ENCODE results near the gene CLEC16A.

Gene CLEC16A

GRCh38 chr16:11151885-11152629 is 207.7 kb downstream of the CLEC16A start:
- H3K4me1 Mint-ChIP-seq = peaks cover 26% of the 10 kb centered on the region
- ATAC-seq (no peak), DNase-seq (no peak)
- no peaks in the 10 kb centered on the region for H3K27me3 Mint-ChIP-seq
- H3K27ac Mint-ChIP-seq = no peak overlapping the region
- H3K9me3 Mint-ChIP-seq = no peaks in the 10 kb centered on the region
- peaks cover 12% of the 10 kb centered on the region for H3K36me3 Mint-ChIP-seq (ENCODE audit: low read depth)
- H3K4me3 Mint-ChIP-seq = no peak overlapping the region

GRCh38 chr16:11152677-11153331 is 208.4 kb downstream of the CLEC16A start:
- DNase-seq = no peak
- peaks cover 33% of the 10 kb centered on the region for H3K4me1 Mint-ChIP-seq

GRCh38 chr16:11155284-11155806 is 211.0 kb downstream of the CLEC16A start:
- peaks cover 46% of the 10 kb centered on the region for H3K4me1 Mint-ChIP-seq
- no peaks in the 10 kb centered on the region for H3K9me3 Mint-ChIP-seq
- ATAC-seq (peak; percentile 95), DNase-seq (no peak)
- H3K4me3 Mint-ChIP-seq = no peak overlapping the region
- H3K27ac Mint-ChIP-seq = peak overlapping the region; percentile 65
- H3K36me3 Mint-ChIP-seq (ENCODE audit: low read depth) = peaks cover 14% of the 10 kb centered on the region
- H3K27me3 Mint-ChIP-seq = no peaks in the 10 kb centered on the region

More at GRCh38 chr16:11152677-11153331, 208.4 kb downstream of the CLEC16A start:
- Mint-ChIP-seq H3K27ac (no peak overlapping the region), H3K9me3 (no peaks in the 10 kb centered on the region), H3K36me3 (ENCODE audit: low read depth) (peaks cover 12% of the 10 kb centered on the region), H3K27me3 (no peaks in the 10 kb centered on the region), H3K4me3 (no peak overlapping the region)
- ATAC-seq = no peak

- Mint-ChIP-seq H3K4me3 (no peak overlapping the region), H3K9me3 (no peaks in the 10 kb centered on the region), H3K27me3 (no peaks in the 10 kb centered on the region), H3K36me3 (ENCODE audit: low read depth) (peaks cover 11% of the 10 kb centered on the region), H3K4me1 (peaks cover 56% of the 10 kb centered on the region), H3K27ac (no peak overlapping the region)
- ATAC-seq (no peak), DNase-seq (no peak)
These were observed 212.0 kb downstream of the CLEC16A start for GRCh38 chr16:11156401-11156800.

GRCh38 chr16:11157143-11157542 is 212.8 kb downstream of the CLEC16A start:
- ATAC-seq (no peak), DNase-seq (no peak)
- Mint-ChIP-seq H3K27ac (peak overlapping the region; percentile 59), H3K9me3 (no peaks in the 10 kb centered on the region), H3K4me1 (peaks cover 64% of the 10 kb centered on the region), H3K36me3 (ENCODE audit: low read depth) (peaks cover 11% of the 10 kb centered on the region), H3K27me3 (no peaks in the 10 kb centered on the region), H3K4me3 (no peak overlapping the region)

- no peak for ATAC-seq
- no peaks in the 10 kb centered on the region for H3K27me3 Mint-ChIP-seq
- DNase-seq = no peak
- H3K36me3 Mint-ChIP-seq (ENCODE audit: low read depth) = peaks cover 11% of the 10 kb centered on the region
- H3K9me3 Mint-ChIP-seq = no peaks in the 10 kb centered on the region
- no peak overlapping the region for H3K4me3 Mint-ChIP-seq
- peaks cover 69% of the 10 kb centered on the region for H3K4me1 Mint-ChIP-seq
- no peak overlapping the region for H3K27ac Mint-ChIP-seq
These were observed 213.7 kb downstream of the CLEC16A start for GRCh38 chr16:11158018-11158417.

- DNase-seq = no peak
These were observed 214.9 kb downstream of the CLEC16A start for GRCh38 chr16:11159282-11159681.

GRCh38 chr16:11160676-11161115 is 216.3 kb downstream of the CLEC16A start:
- peak overlapping the region; percentile 37 for H3K4me3 Mint-ChIP-seq

More at GRCh38 chr16:11159282-11159681, 214.9 kb downstream of the CLEC16A start:
- H3K27me3 Mint-ChIP-seq = no peaks in the 10 kb centered on the region
- peaks cover 68% of the 10 kb centered on the region for H3K4me1 Mint-ChIP-seq
- no peak overlapping the region for H3K4me3 Mint-ChIP-seq
- no peak for ATAC-seq
- H3K36me3 Mint-ChIP-seq (ENCODE audit: low read depth) = peaks cover 11% of the 10 kb centered on the region
- no peaks in the 10 kb centered on the region for H3K9me3 Mint-ChIP-seq
- H3K27ac Mint-ChIP-seq = peak overlapping the region; percentile 83

GRCh38 chr16:11161439-11161838 is 217.1 kb downstream of the CLEC16A start:
- H3K27ac Mint-ChIP-seq = peak overlapping the region; percentile 83
- no peak for ATAC-seq
- H3K27me3 Mint-ChIP-seq = no peaks in the 10 kb centered on the region
- no peak overlapping the region for H3K4me3 Mint-ChIP-seq
- DNase-seq = no peak
- H3K36me3 Mint-ChIP-seq (ENCODE audit: low read depth) = peaks cover 10% of the 10 kb centered on the region
- H3K9me3 Mint-ChIP-seq = no peaks in the 10 kb centered on the region
- H3K4me1 Mint-ChIP-seq = peaks cover 55% of the 10 kb centered on the region

More at GRCh38 chr16:11160676-11161115, 216.3 kb downstream of the CLEC16A start:
- peaks cover 10% of the 10 kb centered on the region for H3K36me3 Mint-ChIP-seq (ENCODE audit: low read depth)
- H3K27me3 Mint-ChIP-seq = no peaks in the 10 kb centered on the region
- peak; percentile 85 for ATAC-seq
- peak overlapping the region; percentile 83 for H3K27ac Mint-ChIP-seq
- no peaks in the 10 kb centered on the region for H3K9me3 Mint-ChIP-seq
- DNase-seq = no peak
- peaks cover 59% of the 10 kb centered on the region for H3K4me1 Mint-ChIP-seq

- no peak for DNase-seq
- Mint-ChIP-seq H3K9me3 (no peaks in the 10 kb centered on the region), H3K27ac (no peak overlapping the region), H3K4me1 (peaks cover 50% of the 10 kb centered on the region), H3K36me3 (ENCODE audit: low read depth) (peaks cover 10% of the 10 kb centered on the region), H3K27me3 (no peaks in the 10 kb centered on the region), H3K4me3 (no peak overlapping the region)
- ATAC-seq = no peak
These were observed 217.6 kb downstream of the CLEC16A start for GRCh38 chr16:11161974-11162373.

GRCh38 chr16:11162586-11163268 is 218.4 kb downstream of the CLEC16A start:
- DNase-seq (no peak), ATAC-seq (no peak)
- Mint-ChIP-seq H3K4me1 (peaks cover 44% of the 10 kb centered on the region), H3K9me3 (no peaks in the 10 kb centered on the region), H3K27ac (no peak overlapping the region), H3K27me3 (no peaks in the 10 kb centered on the region), H3K4me3 (no peak overlapping the region), H3K36me3 (ENCODE audit: low read depth) (peaks cover 10% of the 10 kb centered on the region)

GRCh38 chr16:11163761-11164261 is 219.4 kb downstream of the CLEC16A start:
- no peak overlapping the region for H3K4me3 Mint-ChIP-seq
- no peak for ATAC-seq
- H3K27me3 Mint-ChIP-seq = no peaks in the 10 kb centered on the region
- no peaks in the 10 kb centered on the region for H3K9me3 Mint-ChIP-seq
- H3K27ac Mint-ChIP-seq = no peak overlapping the region
- peaks cover 10% of the 10 kb centered on the region for H3K36me3 Mint-ChIP-seq (ENCODE audit: low read depth)
- no peak for DNase-seq
- H3K4me1 Mint-ChIP-seq = peaks cover 39% of the 10 kb centered on the region

- Mint-ChIP-seq H3K4me3 (no peak overlapping the region), H3K27ac (peak overlapping the region; percentile 42), H3K36me3 (ENCODE audit: low read depth) (peaks cover 9% of the 10 kb centered on the region), H3K27me3 (no peaks in the 10 kb centered on the region), H3K4me1 (peaks cover 32% of the 10 kb centered on the region), H3K9me3 (no peaks in the 10 kb centered on the region)
- no peak for ATAC-seq
- no peak for DNase-seq
These were observed 220.3 kb downstream of the CLEC16A start for GRCh38 chr16:11164482-11165270.

- Mint-ChIP-seq H3K4me3 (no peak overlapping the region), H3K36me3 (ENCODE audit: low read depth) (peaks cover 2% of the 10 kb centered on the region), H3K27me3 (no peaks in the 10 kb centered on the region), H3K27ac (no peak overlapping the region), H3K4me1 (peaks cover 25% of the 10 kb centered on the region), H3K9me3 (no peaks in the 10 kb centered on the region)
- no peak for DNase-seq
- no peak for ATAC-seq
These were observed 221.0 kb downstream of the CLEC16A start for GRCh38 chr16:11165349-11165748.

All from activated naive CD8-positive, alpha-beta T cell treated with anti-CD3 and anti-CD28 coated beads, Interleukin-2, amount 50 U/mL, for 24 hours (primary cell).